Common myeloid progenitor, CD34-positive (primary cell): ENCODE measurements around the gene CCDC69.

ENCODE experiments used
- CTCF ChIA-PET: fragments of 350-600 bp; sonication (Branson Sonifier 250); formaldehyde crosslinking; loops from one replicate; lab custom pipeline; 2021; ENCODE audit warnings: antibody characterized with exemption; lab: Charles Lee
- POLR2A ChIA-PET: fragments of 350-600 bp; sonication (Branson Sonifier 250); formaldehyde crosslinking; loops from one replicate; lab custom pipeline; 2021; ENCODE audit warnings: antibody characterized with exemption; lab: Charles Lee
- DNase-seq, 3 donors: peaks; one replicate each; pipeline versions ENCODE4 v3.0.0 to v3.0.0-alpha.2; 2013
- H3K27ac ChIP-seq, 2 experiments: 1 replicate in 1 of 2; 2 replicates in 1 of 2; pipeline ENCODE4 v1.7.0; 2013; ENCODE audit warnings: inconsistent platforms in 2 of 2, low read length in 2 of 2, mild to moderate bottlenecking in 2 of 2, low read depth in 1 of 2, moderate library complexity in 1 of 2; ENCODE audit not compliant: severe bottlenecking in 2 of 2, insufficient read depth in 1 of 2, poor library complexity in 1 of 2
- H3K27me3 ChIP-seq, 5 experiments: replicated peaks in 2 of 5; 1 replicate in 3 of 5; 2 replicates in 2 of 5; pipeline versions ENCODE4 v1.6.1 to v1.7.0; 2013; ENCODE audit warnings: low read length in 4 of 5, mild to moderate bottlenecking in 2 of 5, moderate library complexity in 2 of 5, inconsistent platforms in 1 of 5; ENCODE audit not compliant: insufficient read depth in 5 of 5, control insufficient read depth in 4 of 5
- H3K36me3 ChIP-seq, 4 experiments: 1 replicate in 2 of 4; 2 replicates in 2 of 4; pipeline versions ENCODE4 v1.6.1 to v1.7.0; 2013; ENCODE audit warnings: low read length in 3 of 4, control low read depth in 1 of 4, mild to moderate bottlenecking in 1 of 4; ENCODE audit not compliant: control insufficient read depth in 4 of 4, insufficient read depth in 4 of 4
- H3K4me1 ChIP-seq, 4 experiments: 1 replicate in 3 of 4; 2 replicates in 1 of 4; pipeline versions ENCODE4 v1.6.1 to v1.7.1; 2013; ENCODE audit warnings: low read length in 3 of 4, mild to moderate bottlenecking in 3 of 4, control low read depth in 1 of 4, inconsistent platforms in 1 of 4, moderate library complexity in 1 of 4; ENCODE audit not compliant: control insufficient read depth in 4 of 4, insufficient read depth in 4 of 4; ENCODE audit errors: control extremely low read depth in 1 of 4
- H3K4me3 ChIP-seq, 7 experiments: 1 replicate in 4 of 7; 2 replicates in 3 of 7; pipeline versions ENCODE4 v1.5.1 to v1.7.0; 2013; ENCODE audit warnings: mild to moderate bottlenecking in 7 of 7, low read length in 6 of 7, moderate library complexity in 6 of 7, inconsistent platforms in 2 of 7, low read depth in 2 of 7, control low read depth in 1 of 7; ENCODE audit not compliant: insufficient read depth in 4 of 7, control insufficient read depth in 1 of 7; ENCODE audit errors: extremely low read depth in 1 of 7
- H3K9me3 ChIP-seq, 5 experiments: 1 replicate in 4 of 5; 2 replicates in 1 of 5; pipeline versions ENCODE4 v1.6.1 to v1.7.1; 2013; ENCODE audit warnings: low read length in 4 of 5, mild to moderate bottlenecking in 2 of 5, inconsistent platforms in 1 of 5, low read depth in 1 of 5, moderate library complexity in 1 of 5; ENCODE audit not compliant: control insufficient read depth in 4 of 5, insufficient read depth in 2 of 5; ENCODE audit errors: control extremely low read depth in 1 of 5
- WGBS: methylation state at CpG from one replicate; pipeline ENCODE4 v1.1.5; 2013; ENCODE audit not compliant: insufficient coverage; 5-methylcytosine and 5-hydroxymethylcytosine counted together

Gene CCDC69

GRCh38 chr5:151132963-151133362 is 90.9 kb downstream of the CCDC69 start:
- 71% methylated on average over 4 of the region's 4 CpGs for WGBS
- Histone ChIP-seq H3K27ac (no peak overlapping the region), H3K27me3 (no peaks in the 10 kb centered on the region), H3K36me3 (peaks cover 38 to 99% (median 82%) of the 10 kb centered on the region in 4 experiments), H3K9me3 (no peaks in the 10 kb centered on the region), H3K4me1 (peaks cover 0 to 2% (median 0%) of the 10 kb centered on the region in 4 experiments), H3K4me3 (no peak overlapping the region)
- CTCF ChIA-PET: interaction anchor here (0.7 to 49.9 kb wide), 5 partner anchors 8 to 105 kb away, joined by 3 to 1757 read pairs (median 6); partner anchors contain the start of gene TNIP1
- DNase-seq: no peak
- POLR2A ChIA-PET: no interaction called here
